Inferior parietal cortex (tissue), 1 donor: ENCODE data around the gene MAS1.
"Not testable (repeated sequence)": the region's sequence is repeated elsewhere in the genome, so short reads cannot be mapped to it uniquely, and the experiment has no call there.

Experiments used
- DNase-seq: peaks from one replicate; pipeline ENCODE4 v3.0.0-alpha.2; 2016; ENCODE audit errors: extremely low spot score

Gene MAS1

GRCh38 chr6:159890792-159891191, at the start of gene MAS1:
MAS1 (plus strand) TSS chr6:159890988; CDS start chr6:159906956, 15,968 bp downstream.
- DNase-seq = no peak

GRCh38 chr6:159842035-159842434, 48.8 kb upstream of the MAS1 start:
- no peak for DNase-seq

DNA sequence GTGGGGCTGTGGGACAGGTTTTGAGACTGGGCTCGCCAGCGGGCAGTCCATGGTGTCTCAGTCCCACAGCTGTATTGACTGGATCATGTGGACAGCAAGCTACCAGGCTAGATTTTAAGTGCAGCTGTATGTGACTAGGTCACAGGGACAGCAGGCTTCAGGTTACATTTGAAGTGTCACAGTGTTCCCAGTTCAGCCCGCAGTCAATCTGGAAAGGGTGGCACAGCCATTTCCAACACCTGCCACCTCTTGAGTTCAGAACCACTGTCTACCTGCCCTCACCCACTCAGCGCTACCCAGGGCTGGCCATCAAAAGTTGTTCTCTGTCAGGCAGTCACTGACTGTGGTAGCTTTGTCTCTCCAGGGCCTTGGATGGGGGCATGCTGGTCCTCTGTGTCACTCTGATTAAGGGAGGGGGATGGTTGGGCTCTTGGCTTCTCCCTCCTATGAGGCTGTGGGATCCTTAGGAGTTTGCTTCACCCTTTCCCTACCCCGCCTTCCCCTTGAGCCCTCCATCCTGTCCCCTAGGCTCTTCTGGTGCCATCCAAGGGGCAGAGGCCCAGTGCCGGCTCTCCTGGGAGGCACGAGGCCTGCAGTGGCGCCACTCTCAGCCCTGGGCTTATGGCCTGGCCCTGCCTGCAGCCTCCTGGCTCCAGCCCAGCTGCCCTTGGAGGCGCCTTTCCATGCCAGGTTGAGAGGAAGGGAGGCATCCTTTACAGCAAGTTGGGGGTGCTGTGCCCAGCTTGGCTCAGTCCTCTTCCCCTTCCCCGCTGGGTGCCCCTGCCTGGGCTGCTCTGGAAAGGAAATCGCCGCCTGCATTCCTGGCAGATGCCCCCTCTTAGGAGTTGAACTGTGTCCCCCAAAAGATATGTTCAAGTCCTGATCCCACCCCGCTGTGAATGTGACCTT, 45.8 kb upstream of the MAS1 start:
- no peak for DNase-seq

DNA sequence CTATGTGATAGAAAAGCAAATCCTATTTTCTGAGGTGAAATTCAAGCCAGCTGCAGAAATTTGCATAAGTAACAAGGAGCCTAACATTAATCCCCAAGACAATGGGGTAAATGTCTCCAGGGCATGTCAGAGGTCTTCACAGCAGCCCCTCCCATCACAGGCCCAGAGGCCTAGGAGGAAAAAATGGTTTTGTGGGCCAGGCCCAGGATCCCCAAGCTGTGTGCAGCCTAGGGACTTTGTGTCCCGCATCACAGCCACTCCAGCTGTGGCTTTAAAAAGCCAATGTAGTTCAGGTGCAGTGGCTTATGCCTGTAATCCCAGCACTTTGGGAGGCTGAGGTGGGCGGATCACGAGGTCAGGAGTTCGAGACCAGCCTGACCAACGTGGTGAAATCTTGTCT, 42.2 kb upstream of the MAS1 start:
- DNase-seq = not testable (repeated sequence)

GRCh38 chr6:159849851-159850250, 40.9 kb upstream of the MAS1 start:
- DNase-seq = not testable (repeated sequence)

DNA sequence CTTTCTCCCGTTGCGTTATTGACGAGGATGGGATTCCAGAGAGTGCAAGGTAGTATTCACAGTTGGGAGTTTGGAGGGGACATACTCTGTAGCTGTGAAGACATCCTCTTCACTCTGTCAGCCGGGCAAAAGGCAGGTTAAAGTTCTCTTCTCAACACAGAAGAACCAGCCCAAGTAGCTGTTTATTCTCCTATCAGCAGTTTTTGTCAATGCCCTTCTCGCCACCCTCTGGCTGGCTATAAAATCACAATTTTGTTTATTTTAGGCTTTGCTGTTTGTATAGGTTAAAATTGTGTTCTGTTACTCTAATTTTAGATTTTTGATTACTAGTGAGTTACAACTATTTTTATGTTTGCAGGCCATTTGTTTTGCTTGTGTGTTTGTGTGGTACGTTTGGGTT, 37.9 kb upstream of the MAS1 start:
- DNase-seq = peak; percentile 47

DNA sequence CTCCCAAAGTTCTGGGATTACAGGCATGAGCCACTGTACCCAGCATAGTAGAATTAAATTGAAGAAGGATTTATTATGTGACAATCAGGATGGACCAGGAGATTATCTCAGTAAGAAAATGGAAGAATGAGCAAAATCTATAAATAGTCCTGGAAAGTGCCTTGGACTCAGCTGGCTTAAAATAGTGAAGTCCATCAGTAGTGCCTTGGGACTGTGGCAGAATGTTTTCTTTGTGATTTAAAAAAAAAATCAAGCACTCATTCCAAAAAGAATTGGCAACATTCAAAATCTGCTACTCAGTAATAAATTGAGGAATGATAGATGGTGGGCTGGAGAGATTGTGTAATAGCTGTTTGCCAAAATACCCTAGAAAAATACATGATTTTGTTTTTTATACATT, 37.0 kb upstream of the MAS1 start:
- no peak for DNase-seq

GRCh38 chr6:159854959-159855358, 35.8 kb upstream of the MAS1 start:
- DNase-seq = no peak

- no peak for DNase-seq
Measured at GRCh38 chr6:159858259-159858658, 32.5 kb upstream of the MAS1 start.

GRCh38 chr6:159860482-159860881, 30.3 kb upstream of the MAS1 start:
- DNase-seq = no peak

- DNase-seq = no peak
Measured at GRCh38 chr6:159862103-159862502, 28.7 kb upstream of the MAS1 start.

DNA sequence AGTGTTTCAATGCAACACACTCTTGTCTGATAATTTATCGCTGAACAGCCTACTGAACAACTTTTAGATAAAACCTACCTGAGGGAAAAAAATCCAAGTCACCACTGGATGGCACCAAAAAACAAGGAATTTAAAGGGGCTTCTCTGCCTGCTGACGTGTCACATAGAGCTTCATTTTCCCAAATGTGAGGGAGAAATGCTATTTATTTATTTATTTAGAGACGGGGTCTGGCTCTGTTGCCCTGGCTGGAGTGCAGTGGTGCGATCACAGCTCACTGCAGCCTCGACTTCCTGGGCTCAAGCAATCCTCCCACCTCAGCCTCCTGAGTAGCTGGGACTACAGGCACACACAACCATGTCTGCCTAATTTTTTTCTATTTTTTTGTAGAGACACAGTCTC, 27.4 kb upstream of the MAS1 start:
- peak; percentile 81 for DNase-seq

DNA sequence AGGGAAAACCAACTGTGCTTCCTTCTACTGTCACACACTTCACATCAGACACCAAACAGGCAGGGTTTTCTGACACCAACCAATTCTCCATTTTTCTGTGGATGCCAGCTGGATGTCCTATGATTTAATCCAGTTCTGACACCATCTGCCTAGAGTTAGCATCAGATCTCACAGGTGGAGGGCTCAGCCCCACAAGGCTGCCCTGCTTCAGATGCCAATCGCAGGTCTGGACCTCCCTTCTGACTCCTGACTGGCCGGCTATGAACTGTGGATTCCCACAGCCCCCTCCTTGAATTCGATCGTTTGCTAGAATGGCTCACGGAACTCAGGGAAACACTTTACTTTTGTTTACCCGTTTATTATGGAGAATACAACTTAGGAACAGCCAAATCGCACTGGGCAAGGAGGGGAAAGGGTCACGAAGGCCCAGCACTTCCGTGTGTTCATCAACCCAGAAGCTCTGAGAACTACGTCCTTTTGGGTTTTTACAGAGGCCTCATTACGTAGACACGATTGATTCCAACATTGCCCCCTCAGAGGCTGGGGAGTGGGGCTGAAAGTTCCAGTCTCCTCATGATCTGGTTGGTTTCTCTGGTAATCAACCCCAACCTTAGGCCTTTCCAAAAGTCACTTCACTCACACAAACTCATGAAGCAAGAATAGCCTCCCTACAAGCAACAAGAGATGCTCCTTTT, 25.4 kb upstream of the MAS1 start:
- DNase-seq = no peak

DNA sequence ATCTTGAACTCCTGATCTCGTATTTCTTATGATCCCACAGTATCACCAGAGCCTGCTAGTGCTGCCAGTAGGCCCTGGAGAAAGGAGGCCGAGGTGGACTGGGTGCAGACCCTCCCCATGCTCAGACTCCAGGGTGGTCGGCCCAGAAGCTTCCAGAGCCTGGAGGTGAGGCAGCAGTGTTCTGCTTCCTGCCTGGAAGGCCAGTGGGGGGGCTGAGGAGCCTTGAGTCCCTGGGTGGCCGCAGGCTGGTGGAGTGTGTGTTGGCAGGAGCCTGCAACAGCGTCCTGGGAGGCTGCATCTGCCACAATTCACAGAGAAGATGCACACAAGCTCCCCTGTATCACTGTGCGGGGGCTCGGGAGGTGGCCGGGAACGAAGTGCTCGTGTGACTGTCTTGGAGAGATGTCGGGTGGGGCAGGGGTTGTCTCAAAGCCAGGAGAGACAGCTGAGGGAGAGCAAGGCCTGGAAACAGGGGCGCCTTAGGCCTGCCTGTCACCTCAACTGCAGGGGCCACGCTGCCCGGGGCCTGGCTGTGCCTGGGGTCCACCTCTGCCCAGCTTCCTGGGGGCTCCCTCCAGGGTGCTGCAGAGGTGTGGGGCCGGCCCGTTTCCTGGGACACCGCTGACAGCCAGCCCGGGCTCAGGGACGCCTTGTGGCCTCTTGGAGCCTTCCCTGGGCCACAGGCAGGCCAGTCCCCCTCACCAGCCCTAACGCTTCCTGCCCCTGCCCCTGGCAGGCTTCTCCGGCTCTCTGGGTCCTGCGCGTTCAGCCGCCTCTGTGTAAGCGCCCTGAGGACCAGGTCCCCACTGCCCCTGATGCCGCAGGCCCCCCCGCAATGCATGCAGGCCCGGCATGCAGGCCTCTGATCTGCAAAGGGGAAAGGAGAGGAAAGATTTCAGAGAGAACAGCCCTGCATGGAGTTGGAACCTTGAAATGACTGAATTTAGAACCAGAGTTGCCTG, 24.2 kb upstream of the MAS1 start:
- DNase-seq = no peak

- DNase-seq = no peak
Measured at GRCh38 chr6:159871241-159871640, 19.5 kb upstream of the MAS1 start.

GRCh38 chr6:159871906-159872305, 18.9 kb upstream of the MAS1 start:
- no peak for DNase-seq

- peak; percentile 72 for DNase-seq
Measured at GRCh38 chr6:159874435-159874834, 16.4 kb upstream of the MAS1 start.

GRCh38 chr6:159875194-159875593, 15.6 kb upstream of the MAS1 start:
- DNase-seq = no peak

GRCh38 chr6:159876242-159876641, 14.5 kb upstream of the MAS1 start:
- DNase-seq = no peak

- no peak for DNase-seq
Measured at GRCh38 chr6:159877256-159877808, 13.5 kb upstream of the MAS1 start.

DNA sequence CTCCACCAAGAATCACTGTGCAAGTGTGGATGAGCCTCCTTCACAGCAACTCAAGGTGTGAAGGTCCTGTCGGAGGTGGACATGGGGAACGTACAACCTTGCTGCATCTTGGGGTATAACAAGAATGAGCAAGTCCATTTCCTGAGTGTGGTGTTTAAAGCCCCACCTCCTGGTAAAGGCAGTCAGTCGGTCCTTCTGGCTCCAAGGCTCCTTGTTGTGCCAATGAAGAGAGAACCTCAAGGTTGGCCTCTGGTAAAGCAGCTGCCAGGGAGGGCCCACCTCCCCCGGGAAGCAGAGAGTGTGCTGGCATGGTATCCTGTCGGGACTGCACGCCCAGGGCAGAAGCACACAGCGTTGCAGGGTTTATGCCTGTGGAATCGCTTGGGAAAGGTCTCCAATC, 12.4 kb upstream of the MAS1 start:
- no peak for DNase-seq

DNA sequence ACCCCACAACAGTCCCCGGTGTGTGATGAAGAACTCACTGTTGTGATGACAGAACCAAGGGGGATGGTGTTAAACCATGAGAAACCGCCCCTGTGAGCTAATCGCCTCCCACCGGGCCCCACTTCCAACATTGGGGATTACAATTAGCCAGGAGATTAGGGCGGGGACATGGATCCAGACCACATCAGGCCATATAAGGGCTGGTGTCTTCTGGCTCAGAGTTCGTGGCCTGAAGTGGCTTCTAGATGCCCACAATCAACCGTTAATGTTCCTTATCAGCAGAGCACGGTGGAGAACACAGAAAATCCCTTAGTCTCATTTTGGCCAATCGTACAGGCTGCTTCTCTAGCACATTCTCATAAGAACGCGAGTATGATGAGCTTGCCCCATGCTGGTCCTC, 10.9 kb upstream of the MAS1 start:
- no peak for DNase-seq
